A673 (cell line): ENCODE measurements around the gene NPAS1. TPM values are rescaled to one million over a fixed set of nuclear protein-coding genes. Genes with fewer than 3 reads are reported as not detected.
"Not testable (repeated sequence)": the region's sequence is repeated elsewhere in the genome, so short reads cannot be mapped to it uniquely, and the experiment has no call there.

Experiments
- BruUV-seq: library from RNA; stranded (reverse); fragments of 400-500 nt; replicated peaks from 2 replicates; lab custom pipeline; 2021; lab: Mats Ljungman, UMichigan
- CTCF ChIA-PET: fragments of 300-600 bp; sonication (Branson Sonifier 250); formaldehyde crosslinking; loops from one replicate; lab custom pipeline; 2022; ENCODE audit warnings: antibody characterized with exemption; lab: Charles Lee
- POLR2A ChIA-PET: fragments of 300-600 bp; sonication (Branson Sonifier 250); formaldehyde crosslinking; loops from one replicate; lab custom pipeline; 2022; ENCODE audit warnings: antibody characterized with exemption; ENCODE audit not compliant: low non-redundant PET; lab: Charles Lee
- DNase-seq: peaks from one replicate; pipeline ENCODE4 v3.0.0-alpha.2; 2015; ENCODE audit warnings: low spot score
- H3K27ac ChIP-seq: fragments of 200-600 bp; sonication (generic); 2 replicates; pipeline ENCODE4 v1.5.1; 2016; ENCODE audit warnings: mixed run types, low read depth, mild to moderate bottlenecking, mixed read lengths, antibody characterized with exemption, low read length; ENCODE audit not compliant: poor library complexity, severe bottlenecking
- H3K27me3 ChIP-seq: fragments of 200-600 bp; sonication (generic); replicated peaks from 2 replicates; pipeline ENCODE4 v1.6.1; 2017; ENCODE audit warnings: mixed run types, low read depth, mild to moderate bottlenecking, mixed read lengths, antibody characterized with exemption, low read length; ENCODE audit not compliant: insufficient read depth, poor library complexity
- H3K36me3 ChIP-seq: fragments of 200-600 bp; sonication (generic); 2 replicates; pipeline ENCODE4 v1.6.1; 2016; ENCODE audit warnings: mixed run types, mild to moderate bottlenecking, mixed read lengths, antibody characterized with exemption, low read length; ENCODE audit not compliant: insufficient read depth, poor library complexity, severe bottlenecking
- H3K4me1 ChIP-seq: fragments of 200-600 bp; sonication (generic); 2 replicates; pipeline ENCODE4 v1.6.1; 2017; ENCODE audit warnings: mixed run types, mild to moderate bottlenecking, mixed read lengths, antibody characterized with exemption, low read length; ENCODE audit not compliant: insufficient read depth, poor library complexity, severe bottlenecking
- H3K4me3 ChIP-seq: fragments of 200-600 bp; sonication (generic); 2 replicates; pipeline ENCODE4 v1.5.1; 2016; ENCODE audit warnings: low read depth, mixed run types, mild to moderate bottlenecking, mixed read lengths, low read length; ENCODE audit not compliant: poor library complexity, severe bottlenecking
- H3K9me3 ChIP-seq: fragments of 200-600 bp; sonication (generic); 2 replicates; pipeline ENCODE4 v1.6.1; 2016; ENCODE audit warnings: mixed run types, low read depth, mild to moderate bottlenecking, mixed read lengths, antibody characterized with exemption, low read length; ENCODE audit not compliant: poor library complexity, severe bottlenecking
- EZH2 ChIP-seq: fragments of 200-600 bp; sonication (generic); IDR thresholded peaks from 2 replicates; pipeline ENCODE4 v1.6.1; 2017; ENCODE audit warnings: borderline replicate concordance, low read depth, mild to moderate bottlenecking, mixed read lengths, antibody characterized with exemption, low read length; ENCODE audit not compliant: poor library complexity, severe bottlenecking
- intact Hi-C: fragments of 100-400 bp; cut with micrococcal nuclease; formaldehyde crosslinking; loops from one replicate; pipeline ENCODE4 v1.10.0; 2022; ENCODE audit not compliant: unreplicated experiment
- total RNA-seq: library from RNA; stranded (reverse); gene quantifications from 2 replicates; pipeline ENCODE4 v1.2.3, GENCODE V29; 2021
- TF ChIP-seq, protein P1 (sequence below): fragments of 300-800, 200-600 bp; sonication (generic); conservative IDR thresholded peaks from 2 replicates; pipeline ENCODE4 v1.5.1; 2017; ENCODE audit warnings: low read depth, mild to moderate bottlenecking, antibody characterized with exemption, low read length, moderate library complexity, mixed read lengths

Gene NPAS1
- total RNA-seq, 1 experiment from 2014 or later = 2.1 TPM

- intact Hi-C loops = no loop called here
- H3K4me3 ChIP-seq = no peak overlapping the region
- TF ChIP-seq, protein P1, sequence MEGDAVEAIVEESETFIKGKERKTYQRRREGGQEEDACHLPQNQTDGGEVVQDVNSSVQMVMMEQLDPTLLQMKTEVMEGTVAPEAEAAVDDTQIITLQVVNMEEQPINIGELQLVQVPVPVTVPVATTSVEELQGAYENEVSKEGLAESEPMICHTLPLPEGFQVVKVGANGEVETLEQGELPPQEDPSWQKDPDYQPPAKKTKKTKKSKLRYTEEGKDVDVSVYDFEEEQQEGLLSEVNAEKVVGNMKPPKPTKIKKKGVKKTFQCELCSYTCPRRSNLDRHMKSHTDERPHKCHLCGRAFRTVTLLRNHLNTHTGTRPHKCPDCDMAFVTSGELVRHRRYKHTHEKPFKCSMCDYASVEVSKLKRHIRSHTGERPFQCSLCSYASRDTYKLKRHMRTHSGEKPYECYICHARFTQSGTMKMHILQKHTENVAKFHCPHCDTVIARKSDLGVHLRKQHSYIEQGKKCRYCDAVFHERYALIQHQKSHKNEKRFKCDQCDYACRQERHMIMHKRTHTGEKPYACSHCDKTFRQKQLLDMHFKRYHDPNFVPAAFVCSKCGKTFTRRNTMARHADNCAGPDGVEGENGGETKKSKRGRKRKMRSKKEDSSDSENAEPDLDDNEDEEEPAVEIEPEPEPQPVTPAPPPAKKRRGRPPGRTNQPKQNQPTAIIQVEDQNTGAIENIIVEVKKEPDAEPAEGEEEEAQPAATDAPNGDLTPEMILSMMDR = no peak
- no peak for TF ChIP-seq EZH2
- H3K4me1 ChIP-seq = no peaks in the 10 kb centered on the region
- no peak for DNase-seq
- no TSS peak for BruUV-seq
- peaks cover 85% of the 10 kb centered on the region for H3K36me3 ChIP-seq
- CTCF ChIA-PET = no interaction called here
- no peaks in the 10 kb centered on the region for H3K27me3 ChIP-seq
- no peak overlapping the region for H3K27ac ChIP-seq
- POLR2A ChIA-PET = no interaction called here
- H3K9me3 ChIP-seq = no peaks in the 10 kb centered on the region
Measured at GRCh38 chr19:47075941-47076340, 56.3 kb downstream of the NPAS1 start.

DNA sequence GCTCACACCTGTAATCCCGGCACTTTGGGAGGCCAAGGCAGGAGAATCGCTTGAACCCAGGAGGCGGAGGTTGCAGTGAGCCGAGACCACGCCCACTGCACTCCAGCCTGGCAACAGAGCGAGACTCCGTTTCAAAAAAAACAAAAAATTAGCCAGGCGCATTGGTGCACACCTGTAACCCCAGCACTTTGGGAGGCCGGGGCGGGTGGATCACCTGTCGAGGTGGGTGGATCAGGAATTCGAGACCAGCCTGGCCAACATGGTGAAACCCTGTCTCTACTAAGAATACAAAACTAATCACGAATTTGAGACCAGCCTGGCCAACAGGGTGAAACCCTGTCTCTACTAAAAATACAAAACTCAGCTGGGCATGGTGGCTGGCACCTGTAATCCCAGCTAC is 58.7 kb downstream of the NPAS1 start:
- H3K4me1 ChIP-seq, DNase-seq, H3K27ac ChIP-seq, H3K4me3 ChIP-seq, BruUV-seq, H3K27me3 ChIP-seq, H3K9me3 ChIP-seq, POLR2A ChIA-PET, CTCF ChIA-PET, intact Hi-C loops: not testable (repeated sequence)
- peaks cover 92% of the 10 kb centered on the region for H3K36me3 ChIP-seq

DNA sequence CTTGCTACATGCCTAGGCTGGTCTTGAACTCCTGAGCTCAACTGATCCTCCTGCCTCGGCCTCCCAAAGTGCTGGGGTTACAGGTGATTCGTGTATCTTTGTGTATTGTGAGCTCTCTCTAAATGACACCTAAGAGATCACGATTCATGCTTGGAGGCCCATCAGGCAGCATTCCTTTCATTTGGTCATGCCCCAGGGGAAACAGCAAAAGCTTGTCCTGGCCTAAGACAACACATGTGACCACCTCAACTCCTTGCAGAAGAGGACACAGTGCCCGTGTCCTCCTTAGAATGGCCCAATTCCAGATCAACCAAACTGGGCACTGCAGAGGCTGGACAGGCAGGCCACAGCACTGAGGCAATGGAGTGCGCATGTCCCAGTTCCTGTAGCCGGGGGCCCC is 61.5 kb downstream of the NPAS1 start:
- POLR2A ChIA-PET = interaction anchor here (0.7 kb wide), 1 partner anchor 26 kb away, joined by 6 read pairs; no protein-coding TSS in a partner anchor
- TF ChIP-seq, protein P1 = no peak
- no peak for TF ChIP-seq EZH2
- no peaks in the 10 kb centered on the region for H3K9me3 ChIP-seq
- DNase-seq = no peak
- CTCF ChIA-PET = no interaction called here
- peaks cover 92% of the 10 kb centered on the region for H3K36me3 ChIP-seq
- no peaks in the 10 kb centered on the region for H3K27me3 ChIP-seq
- no peaks in the 10 kb centered on the region for H3K4me1 ChIP-seq
- no TSS peak for BruUV-seq
- intact Hi-C loops = no loop called here
- no peak overlapping the region for H3K4me3 ChIP-seq
- H3K27ac ChIP-seq = no peak overlapping the region

DNA sequence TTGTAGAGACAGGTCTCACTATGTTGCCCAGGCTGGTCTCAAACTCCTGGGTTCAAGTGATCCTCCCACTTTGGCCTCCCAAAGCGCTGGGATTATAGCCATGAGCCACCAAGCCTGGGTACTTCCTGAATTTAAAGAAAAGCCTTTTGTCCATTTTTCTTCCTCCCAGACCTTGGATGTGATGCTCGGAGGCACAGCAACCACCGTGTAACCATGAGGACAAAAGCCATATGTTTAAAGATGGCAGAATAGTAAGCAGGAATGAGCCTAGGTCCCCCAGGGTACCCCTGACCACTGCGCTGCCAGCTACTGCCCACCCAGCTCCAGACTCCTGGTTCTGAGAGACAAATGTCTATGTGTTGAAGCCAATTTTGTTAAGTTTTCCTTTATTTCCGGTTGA is 62.9 kb downstream of the NPAS1 start:
- intact Hi-C loops = no loop called here
- TF ChIP-seq, protein P1 = no peak
- TF ChIP-seq EZH2 = no peak
- ChIA-PET CTCF (no interaction called here), POLR2A (no interaction called here)
- no peak for DNase-seq
- H3K27ac ChIP-seq = no peak overlapping the region
- H3K4me3 ChIP-seq = no peak overlapping the region
- no peaks in the 10 kb centered on the region for H3K4me1 ChIP-seq
- H3K9me3 ChIP-seq = no peaks in the 10 kb centered on the region
- BruUV-seq = no TSS peak
- no peaks in the 10 kb centered on the region for H3K27me3 ChIP-seq
- peaks cover 94% of the 10 kb centered on the region for H3K36me3 ChIP-seq
